SK-N-SH treated with all-trans-retinoic acid at 6 μM for 48 hours (cell line): ENCODE data around the gene PRORP.

Experiments
- ISL1 ChIP-seq: fragments of 250-450 bp; sonication (Bioruptor Pico); IDR thresholded peaks from 2 replicates; pipeline ENCODE4 v2.1.2; 2022; ENCODE audit warnings: mild to moderate bottlenecking, moderate library complexity
- TF ChIP-seq, protein P1 (sequence below): fragments of 250-450 bp; sonication (Bioruptor Pico); IDR thresholded peaks from 2 replicates; pipeline ENCODE4 v1.5.0; 2020; ENCODE audit warnings: mild to moderate bottlenecking, moderate library complexity

DNA sequence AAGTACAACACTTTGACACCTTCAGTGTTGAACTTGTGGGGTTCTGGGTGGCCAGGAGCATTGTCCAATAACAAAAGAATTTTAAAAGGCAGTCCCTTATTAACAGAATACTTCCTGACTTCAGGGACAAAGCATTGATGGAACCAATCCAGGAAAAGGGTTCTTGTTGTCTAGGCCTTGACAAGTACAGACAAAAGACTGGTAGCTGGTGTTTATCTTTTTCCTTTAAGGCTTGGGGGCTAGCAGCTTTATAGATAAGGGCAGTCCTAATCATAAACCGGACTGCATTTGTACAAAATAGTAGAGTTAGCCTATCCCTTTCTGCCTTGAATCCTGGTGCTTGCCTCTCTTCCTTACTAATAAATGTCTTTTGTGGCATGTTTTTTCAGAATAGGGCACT, 48.9 kb upstream of the PRORP start:
- TF ChIP-seq, protein P1, sequence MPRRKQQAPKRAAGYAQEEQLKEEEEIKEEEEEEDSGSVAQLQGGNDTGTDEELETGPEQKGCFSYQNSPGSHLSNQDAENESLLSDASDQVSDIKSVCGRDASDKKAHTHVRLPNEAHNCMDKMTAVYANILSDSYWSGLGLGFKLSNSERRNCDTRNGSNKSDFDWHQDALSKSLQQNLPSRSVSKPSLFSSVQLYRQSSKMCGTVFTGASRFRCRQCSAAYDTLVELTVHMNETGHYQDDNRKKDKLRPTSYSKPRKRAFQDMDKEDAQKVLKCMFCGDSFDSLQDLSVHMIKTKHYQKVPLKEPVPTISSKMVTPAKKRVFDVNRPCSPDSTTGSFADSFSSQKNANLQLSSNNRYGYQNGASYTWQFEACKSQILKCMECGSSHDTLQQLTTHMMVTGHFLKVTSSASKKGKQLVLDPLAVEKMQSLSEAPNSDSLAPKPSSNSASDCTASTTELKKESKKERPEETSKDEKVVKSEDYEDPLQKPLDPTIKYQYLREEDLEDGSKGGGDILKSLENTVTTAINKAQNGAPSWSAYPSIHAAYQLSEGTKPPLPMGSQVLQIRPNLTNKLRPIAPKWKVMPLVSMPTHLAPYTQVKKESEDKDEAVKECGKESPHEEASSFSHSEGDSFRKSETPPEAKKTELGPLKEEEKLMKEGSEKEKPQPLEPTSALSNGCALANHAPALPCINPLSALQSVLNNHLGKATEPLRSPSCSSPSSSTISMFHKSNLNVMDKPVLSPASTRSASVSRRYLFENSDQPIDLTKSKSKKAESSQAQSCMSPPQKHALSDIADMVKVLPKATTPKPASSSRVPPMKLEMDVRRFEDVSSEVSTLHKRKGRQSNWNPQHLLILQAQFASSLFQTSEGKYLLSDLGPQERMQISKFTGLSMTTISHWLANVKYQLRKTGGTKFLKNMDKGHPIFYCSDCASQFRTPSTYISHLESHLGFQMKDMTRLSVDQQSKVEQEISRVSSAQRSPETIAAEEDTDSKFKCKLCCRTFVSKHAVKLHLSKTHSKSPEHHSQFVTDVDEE (CRISPR knock-in tag) = no peak
- no peak for TF ChIP-seq ISL1 (CRISPR knock-in tag)
